ENCODE data around the gene ZNF280A. TPM values are rescaled to one million over a fixed set of nuclear protein-coding genes. Genes with fewer than 3 reads are reported as not detected.

Gene ZNF280A
- total RNA-seq, 1 experiment from 2014 or later = 0.81 TPM

GRCh38 chr22:22556995-22557925 is 37.2 kb upstream of the ZNF280A start:
- H4K20me1 ChIP-seq (ENCODE audit: insufficient read depth) = no peaks in the 10 kb centered on the region
- TSS peak; percentile 31 for BruUV-seq (replicated peaks)
- CTCF ChIA-PET = no interaction called here
- H3K4me1 ChIP-seq (ENCODE audit: control insufficient read depth in 1 of 2, insufficient read depth in 2 of 2, low read length in 2 of 2) = peaks cover 0 to 11% of the 10 kb centered on the region in 2 experiments; a peak in 2 of 4 replicates
- intact Hi-C loops (cut with micrococcal nuclease) = no loop called here
- DNase-seq (ENCODE audit: low read depth, low spot score) (no peak), ATAC-seq (no peak)
- no peak overlapping the region for H3K4me3 ChIP-seq (replicated peaks in 1 of 2; ENCODE audit: low read depth in 1 of 2, low read length in 2 of 2)
- POLR2A ChIA-PET = no interaction called here
- H3K36me3 ChIP-seq (ENCODE audit: control insufficient read depth in 1 of 2, insufficient read depth in 2 of 2, low read length in 2 of 2) = 0 out of 4 replicates have a peak, but pooled peaks cover 0 to 3% of the 10 kb centered on the region in 2 experiments
- H2AFZ ChIP-seq (ENCODE audit: low read depth, low read length, poor library complexity, severe bottlenecking) = no peak overlapping the region
- RAD21 ChIA-PET (ENCODE audit: low non-redundant PET in 1 of 2, low total read pairs in 2 of 2, uncharacterized antibody in 2 of 2, unreplicated experiment in 2 of 2) = no interaction called here
- H3K79me2 ChIP-seq (ENCODE audit: insufficient read depth, low read length) = no peaks in the 10 kb centered on the region
- H3K27ac ChIP-seq (ENCODE audit: low read depth, low read length) = no peak overlapping the region
- no peaks in the 10 kb centered on the region for H3K9me2 ChIP-seq (ENCODE audit: insufficient read depth)
- H3K9ac ChIP-seq (ENCODE audit: low read length) = no peak overlapping the region
- no peaks in the 10 kb centered on the region for H3K27me3 ChIP-seq (ENCODE audit: insufficient read depth, low read length)
- H3K9me3 ChIP-seq (ENCODE audit: control insufficient read depth in 1 of 2, insufficient read depth in 1 of 2, low read depth in 1 of 2, low read length in 2 of 2) = no peaks in the 10 kb centered on the region
- H3K4me2 ChIP-seq (ENCODE audit: low read length) = no peak overlapping the region
- TF ChIP-seq JUND (IDR thresholded peaks at IDR 0.05) (no peak), POLR2A (IDR thresholded peaks at IDR 0.05; ENCODE audit: borderline replicate concordance, extremely low read depth, insufficient read depth, insufficient read length) (no peak), ATF3 (IDR thresholded peaks at IDR 0.05) (no peak), CEBPB (IDR thresholded peaks at IDR 0.05; ENCODE audit: low read depth) (no peak), ELF1 (IDR thresholded peaks at IDR 0.05; ENCODE audit: borderline replicate concordance, low read depth) (no peak), REST (IDR thresholded peaks at IDR 0.05; ENCODE audit: low read depth) (no peak), ZBTB33 (IDR thresholded peaks at IDR 0.05; ENCODE audit: extremely low read depth, insufficient replicate concordance, low read length) (no peak), CTCF (IDR thresholded peaks at IDR 0.05 in 2 of 3, conservative IDR thresholded peaks at IDR 0.05 in 1 of 3; ENCODE audit: borderline replicate concordance in 1 of 3, insufficient read depth in 1 of 3, low read depth in 2 of 3, low read length in 2 of 3) (no peak), CBX3 (IDR thresholded peaks at IDR 0.05; ENCODE audit: low read depth) (no peak), EGR1 (IDR thresholded peaks at IDR 0.05; ENCODE audit: low read depth) (no peak), ZNF274 (IDR thresholded peaks at IDR 0.05; ENCODE audit: low read depth, low read length) (no peak), SRF (IDR thresholded peaks at IDR 0.05; ENCODE audit: low read depth) (no peak)
